BE2C (cell line): ENCODE results near the gene ARID1A.

Experiments
- DNase-seq: peaks from one replicate; pipeline ENCODE4 v3.0.0-alpha.2; 2020
- H3K27me3 ChIP-seq: fragments of 250-450 bp; sonication (Bioruptor Pico); 2 replicates; pipeline ENCODE4 v1.5.1; 2020; ENCODE audit warnings: mild to moderate bottlenecking
- H3K36me3 ChIP-seq: fragments of 250-450 bp; sonication (Bioruptor Pico); 2 replicates; pipeline ENCODE4 v1.5.1; 2020; ENCODE audit warnings: mild to moderate bottlenecking
- H3K4me1 ChIP-seq: fragments of 250-450 bp; sonication (Bioruptor Pico); 2 replicates; pipeline ENCODE4 v1.5.1; 2020
- H3K4me3 ChIP-seq: 2 replicates; pipeline ENCODE4 v1.5.1; 2011; ENCODE audit warnings: low read depth, low read length
- H3K9me3 ChIP-seq: fragments of 250-450 bp; sonication (Bioruptor Pico); 2 replicates; pipeline ENCODE4 v1.5.1; 2020
- TF ChIP-seq, protein P1 (sequence below): IDR thresholded peaks from 2 replicates; pipeline ENCODE4 v1.5.1; 2012; ENCODE audit warnings: mild to moderate bottlenecking, low read depth, low read length

The ARID1A gene

DNA sequence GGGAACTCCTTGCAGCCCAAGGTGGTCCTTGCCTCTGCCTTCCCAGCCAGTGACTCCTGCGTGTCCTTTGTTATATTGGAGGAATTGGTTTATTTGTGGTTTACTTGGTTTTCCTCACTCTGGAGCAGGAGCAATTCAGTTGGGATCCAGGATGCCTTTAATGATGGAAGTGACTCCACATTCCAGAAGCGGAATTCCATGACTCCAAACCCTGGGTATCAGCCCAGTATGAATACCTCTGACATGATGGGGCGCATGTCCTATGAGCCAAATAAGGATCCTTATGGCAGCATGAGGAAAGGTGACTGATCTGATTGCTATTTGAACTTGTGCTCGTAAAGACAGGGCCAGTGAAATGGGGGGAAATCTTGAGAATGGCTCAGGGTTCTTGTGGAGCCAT lies 76.9 kb downstream of the ARID1A start:
- H3K36me3 ChIP-seq = peaks cover 77% of the 10 kb centered on the region
- DNase-seq = no peak

DNA sequence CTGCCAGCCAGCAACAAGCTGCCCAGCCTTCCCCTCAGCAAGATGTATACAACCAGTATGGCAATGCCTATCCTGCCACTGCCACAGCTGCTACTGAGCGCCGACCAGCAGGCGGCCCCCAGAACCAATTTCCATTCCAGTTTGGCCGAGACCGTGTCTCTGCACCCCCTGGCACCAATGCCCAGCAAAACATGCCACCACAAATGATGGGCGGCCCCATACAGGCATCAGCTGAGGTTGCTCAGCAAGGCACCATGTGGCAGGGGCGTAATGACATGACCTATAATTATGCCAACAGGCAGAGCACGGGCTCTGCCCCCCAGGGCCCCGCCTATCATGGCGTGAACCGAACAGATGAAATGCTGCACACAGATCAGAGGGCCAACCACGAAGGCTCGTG lies 78.6 kb downstream of the ARID1A start:
- no peaks in the 10 kb centered on the region for H3K4me1 ChIP-seq
- H3K9me3 ChIP-seq = no peaks in the 10 kb centered on the region
- TF ChIP-seq, protein P1, sequence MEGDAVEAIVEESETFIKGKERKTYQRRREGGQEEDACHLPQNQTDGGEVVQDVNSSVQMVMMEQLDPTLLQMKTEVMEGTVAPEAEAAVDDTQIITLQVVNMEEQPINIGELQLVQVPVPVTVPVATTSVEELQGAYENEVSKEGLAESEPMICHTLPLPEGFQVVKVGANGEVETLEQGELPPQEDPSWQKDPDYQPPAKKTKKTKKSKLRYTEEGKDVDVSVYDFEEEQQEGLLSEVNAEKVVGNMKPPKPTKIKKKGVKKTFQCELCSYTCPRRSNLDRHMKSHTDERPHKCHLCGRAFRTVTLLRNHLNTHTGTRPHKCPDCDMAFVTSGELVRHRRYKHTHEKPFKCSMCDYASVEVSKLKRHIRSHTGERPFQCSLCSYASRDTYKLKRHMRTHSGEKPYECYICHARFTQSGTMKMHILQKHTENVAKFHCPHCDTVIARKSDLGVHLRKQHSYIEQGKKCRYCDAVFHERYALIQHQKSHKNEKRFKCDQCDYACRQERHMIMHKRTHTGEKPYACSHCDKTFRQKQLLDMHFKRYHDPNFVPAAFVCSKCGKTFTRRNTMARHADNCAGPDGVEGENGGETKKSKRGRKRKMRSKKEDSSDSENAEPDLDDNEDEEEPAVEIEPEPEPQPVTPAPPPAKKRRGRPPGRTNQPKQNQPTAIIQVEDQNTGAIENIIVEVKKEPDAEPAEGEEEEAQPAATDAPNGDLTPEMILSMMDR = no peak
- peaks cover 73% of the 10 kb centered on the region for H3K36me3 ChIP-seq
- H3K27me3 ChIP-seq = no peaks in the 10 kb centered on the region
- no peak for DNase-seq
- no peak overlapping the region for H3K4me3 ChIP-seq

More for the DNA sequence above, 76.9 kb downstream of the ARID1A start:
- Histone ChIP-seq H3K4me3 (no peak overlapping the region), H3K9me3 (no peaks in the 10 kb centered on the region), H3K4me1 (no peaks in the 10 kb centered on the region), H3K27me3 (no peaks in the 10 kb centered on the region)
- TF ChIP-seq, protein P1 = no peak

DNA sequence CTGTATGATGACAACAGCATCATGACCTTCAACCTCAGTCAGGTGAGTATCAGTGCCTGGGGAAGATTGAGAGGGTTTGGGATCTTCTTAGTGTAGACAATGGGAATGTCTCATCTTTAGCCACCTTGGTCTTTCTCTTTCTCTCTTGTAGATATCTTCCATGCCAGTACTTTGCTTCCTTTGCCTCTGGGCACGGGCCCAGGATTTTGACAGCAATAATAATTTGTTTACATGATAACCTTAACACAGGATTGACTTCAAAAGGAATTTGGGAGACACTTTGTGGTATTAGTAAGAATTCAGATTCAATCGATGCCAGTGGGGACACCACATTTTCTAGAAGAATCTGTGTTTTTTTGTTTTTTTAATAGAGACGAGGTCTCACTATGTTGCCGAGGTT lies 79.9 kb downstream of the ARID1A start:
- Histone ChIP-seq H3K4me1 (no peaks in the 10 kb centered on the region), H3K4me3 (no peak overlapping the region), H3K36me3 (peaks cover 82% of the 10 kb centered on the region), H3K9me3 (no peaks in the 10 kb centered on the region), H3K27me3 (no peaks in the 10 kb centered on the region)
- TF ChIP-seq, protein P1 = no peak
- DNase-seq = no peak

DNA sequence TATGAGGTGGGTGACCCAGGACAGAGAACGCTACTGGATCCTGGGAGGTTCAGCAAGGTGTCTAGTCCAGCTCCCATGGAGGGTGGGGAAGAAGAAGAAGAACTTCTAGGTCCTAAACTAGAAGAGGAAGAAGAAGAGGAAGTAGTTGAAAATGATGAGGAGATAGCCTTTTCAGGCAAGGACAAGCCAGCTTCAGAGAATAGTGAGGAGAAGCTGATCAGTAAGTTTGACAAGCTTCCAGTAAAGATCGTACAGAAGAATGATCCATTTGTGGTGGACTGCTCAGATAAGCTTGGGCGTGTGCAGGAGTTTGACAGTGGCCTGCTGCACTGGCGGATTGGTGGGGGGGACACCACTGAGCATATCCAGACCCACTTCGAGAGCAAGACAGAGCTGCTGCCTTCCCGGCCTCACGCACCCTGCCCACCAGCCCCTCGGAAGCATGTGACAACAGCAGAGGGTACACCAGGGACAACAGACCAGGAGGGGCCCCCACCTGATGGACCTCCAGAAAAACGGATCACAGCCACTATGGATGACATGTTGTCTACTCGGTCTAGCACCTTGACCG lies 83.4 kb downstream of the ARID1A start:
- H3K4me1 ChIP-seq = peaks cover 2% of the 10 kb centered on the region; the same call in 1 of the 2 replicates
- H3K4me3 ChIP-seq = no peak overlapping the region
- TF ChIP-seq, protein P1 = no peak
- DNase-seq = no peak
- no peaks in the 10 kb centered on the region for H3K27me3 ChIP-seq
- H3K9me3 ChIP-seq = no peaks in the 10 kb centered on the region
- peaks cover 49% of the 10 kb centered on the region for H3K36me3 ChIP-seq

DNA sequence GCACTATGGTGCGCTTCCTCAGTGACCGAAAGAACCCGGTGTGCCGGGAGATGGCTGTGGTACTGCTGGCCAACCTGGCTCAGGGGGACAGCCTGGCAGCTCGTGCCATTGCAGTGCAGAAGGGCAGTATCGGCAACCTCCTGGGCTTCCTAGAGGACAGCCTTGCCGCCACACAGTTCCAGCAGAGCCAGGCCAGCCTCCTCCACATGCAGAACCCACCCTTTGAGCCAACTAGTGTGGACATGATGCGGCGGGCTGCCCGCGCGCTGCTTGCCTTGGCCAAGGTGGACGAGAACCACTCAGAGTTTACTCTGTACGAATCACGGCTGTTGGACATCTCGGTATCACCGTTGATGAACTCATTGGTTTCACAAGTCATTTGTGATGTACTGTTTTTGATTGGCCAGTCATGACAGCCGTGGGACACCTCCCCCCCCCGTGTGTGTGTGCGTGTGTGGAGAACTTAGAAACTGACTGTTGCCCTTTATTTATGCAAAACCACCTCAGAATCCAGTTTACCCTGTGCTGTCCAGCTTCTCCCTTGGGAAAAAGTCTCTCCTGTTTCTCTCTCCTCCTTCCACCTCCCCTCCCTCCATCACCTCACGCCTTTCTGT lies 84.6 kb downstream of the ARID1A start:
- TF ChIP-seq, protein P1 = no peak
- Histone ChIP-seq H3K36me3 (peaks cover 37% of the 10 kb centered on the region), H3K4me1 (peaks cover 3% of the 10 kb centered on the region; the same call in 1 of the 2 replicates), H3K9me3 (no peaks in the 10 kb centered on the region), H3K27me3 (no peaks in the 10 kb centered on the region), H3K4me3 (no peak overlapping the region)
- no peak for DNase-seq

DNA sequence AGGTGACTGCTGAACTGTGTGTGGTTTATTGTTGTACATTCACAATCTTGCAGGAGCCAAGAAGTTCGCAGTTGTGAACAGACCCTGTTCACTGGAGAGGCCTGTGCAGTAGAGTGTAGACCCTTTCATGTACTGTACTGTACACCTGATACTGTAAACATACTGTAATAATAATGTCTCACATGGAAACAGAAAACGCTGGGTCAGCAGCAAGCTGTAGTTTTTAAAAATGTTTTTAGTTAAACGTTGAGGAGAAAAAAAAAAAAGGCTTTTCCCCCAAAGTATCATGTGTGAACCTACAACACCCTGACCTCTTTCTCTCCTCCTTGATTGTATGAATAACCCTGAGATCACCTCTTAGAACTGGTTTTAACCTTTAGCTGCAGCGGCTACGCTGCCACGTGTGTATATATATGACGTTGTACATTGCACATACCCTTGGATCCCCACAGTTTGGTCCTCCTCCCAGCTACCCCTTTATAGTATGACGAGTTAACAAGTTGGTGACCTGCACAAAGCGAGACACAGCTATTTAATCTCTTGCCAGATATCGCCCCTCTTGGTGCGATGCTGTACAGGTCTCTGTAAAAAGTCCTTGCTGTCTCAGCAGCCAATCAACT lies 85.5 kb downstream of the ARID1A start:
- peaks cover 32% of the 10 kb centered on the region for H3K36me3 ChIP-seq
- H3K4me1 ChIP-seq = peaks cover 6% of the 10 kb centered on the region; the same call in 1 of the 2 replicates
- no peak for DNase-seq
- TF ChIP-seq, protein P1 = no peak
- no peaks in the 10 kb centered on the region for H3K27me3 ChIP-seq
- no peaks in the 10 kb centered on the region for H3K9me3 ChIP-seq
- no peak overlapping the region for H3K4me3 ChIP-seq
